Endodermal cell (in vitro differentiated cells): Measurements from ENCODE around the gene PDE7B. TPM values are rescaled to one million over a fixed set of nuclear protein-coding genes. Genes with fewer than 3 reads are reported as not detected.

ENCODE experiments used
- DNase-seq: peaks from one replicate; pipeline ENCODE4 v3.0.0-alpha.2; 2017
- H3K27ac ChIP-seq: 2 replicates; pipeline ENCODE4 v1.5.1; 2013; ENCODE audit warnings: mild to moderate bottlenecking, low read depth, low read length, moderate library complexity
- H3K27me3 ChIP-seq: 2 replicates; pipeline ENCODE4 v1.6.1; 2013; ENCODE audit warnings: mild to moderate bottlenecking, low read length, moderate library complexity; ENCODE audit not compliant: insufficient read depth, control insufficient read depth, poor library complexity, severe bottlenecking
- H3K36me3 ChIP-seq: 2 replicates; pipeline ENCODE4 v1.7.0; 2013; ENCODE audit warnings: mild to moderate bottlenecking, low read length, moderate library complexity; ENCODE audit not compliant: control insufficient read depth, insufficient read depth
- H3K4me1 ChIP-seq: one replicate; pipeline ENCODE4 v1.7.0; 2013; ENCODE audit warnings: low read length; ENCODE audit not compliant: control insufficient read depth, insufficient read depth
- H3K4me3 ChIP-seq: 2 replicates; pipeline ENCODE4 v1.5.1; 2013; ENCODE audit warnings: mild to moderate bottlenecking, low read length, moderate library complexity
- H3K9ac ChIP-seq: 2 replicates; pipeline ENCODE4 v1.6.1; 2013; ENCODE audit warnings: mild to moderate bottlenecking, low read length, moderate library complexity; ENCODE audit not compliant: poor library complexity, severe bottlenecking; ENCODE audit errors: extremely low read depth
- H3K9me3 ChIP-seq: 2 replicates; pipeline ENCODE4 v1.6.1; 2013; ENCODE audit warnings: mild to moderate bottlenecking, low read length, moderate library complexity; ENCODE audit not compliant: control insufficient read depth
- H3K27ac Mint-ChIP-seq: 2 replicates; pipeline ENCODE4 v1.8.0; 2020; ENCODE audit warnings: mixed read lengths
- H3K27me3 Mint-ChIP-seq: 2 replicates; pipeline ENCODE4 v1.8.0; 2021; ENCODE audit warnings: mild to moderate bottlenecking, mixed read lengths; ENCODE audit not compliant: insufficient read depth
- H3K36me3 Mint-ChIP-seq: 2 replicates; pipeline ENCODE4 v1.8.0; 2020; ENCODE audit warnings: low read depth, mixed read lengths
- H3K4me1 Mint-ChIP-seq: 2 replicates; pipeline ENCODE4 v1.8.0; 2020; ENCODE audit warnings: mixed read lengths
- H3K4me3 Mint-ChIP-seq: 2 replicates; pipeline ENCODE4 v1.8.0; 2020; ENCODE audit warnings: mild to moderate bottlenecking, moderate library complexity, mixed read lengths
- H3K9me3 Mint-ChIP-seq: 2 replicates; pipeline ENCODE4 v1.8.0; 2020; ENCODE audit warnings: mild to moderate bottlenecking, mixed read lengths
- WGBS, 2 experiments: methylation state at CpG; one replicate each; pipeline versions ENCODE4 v1.1.5 to v1.1.7; 2013; ENCODE audit warnings: missing lambda C conversion rate in 2 of 2, mixed read lengths in 1 of 2; ENCODE audit not compliant: insufficient coverage in 1 of 2, insufficient read length in 1 of 2; 5-methylcytosine and 5-hydroxymethylcytosine counted together
- total RNA-seq, 2 donors: library from RNA; stranded (reverse); fragmentation: NEBNext Ultra II Directional in 1 of 2; extraction: Animal tissue kit (Norgen Biotek cat#: 25700) in 1 of 2; gene quantifications; 2 replicates in 1 of 2; 3 replicates in 1 of 2; pipeline ENCODE4 v1.2.1, GENCODE V29; 2021
- TF ChIP-seq, protein P1 (sequence below): fragments of 200-600 bp; sonication (generic); conservative IDR thresholded peaks from 2 replicates; pipeline ENCODE4 v1.5.0; 2021; ENCODE audit warnings: antibody characterized with exemption, mild to moderate bottlenecking

PDE7B gene
- total RNA-seq, 2 donors from 2014 or later, result 0.26 TPM; not detected in 1

DNA sequence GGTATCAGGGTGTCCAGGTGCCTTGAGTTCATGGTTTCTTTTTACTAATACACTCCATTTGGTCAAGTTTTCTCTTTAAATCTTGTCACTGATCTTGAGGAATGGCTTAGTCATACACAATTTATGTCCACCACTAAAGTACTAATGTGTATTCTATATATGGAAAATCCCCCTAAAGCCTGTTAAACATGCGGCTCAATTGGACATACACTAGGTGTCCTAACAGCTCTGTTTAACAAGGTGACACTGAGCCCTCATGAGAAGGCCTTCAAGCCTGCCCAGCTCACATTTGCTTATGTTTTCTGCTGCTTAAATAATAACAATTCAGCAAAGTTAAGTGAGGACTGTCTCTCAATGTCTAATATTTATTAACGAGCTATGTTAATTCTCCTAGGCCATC, 31.5 kb downstream of the PDE7B start:
- DNase-seq, result no peak
- H3K36me3 Mint-ChIP-seq, result no peaks in the 10 kb centered on the region
- H3K27ac ChIP-seq, result no peak overlapping the region
- H3K4me1 Mint-ChIP-seq, result no peaks in the 10 kb centered on the region
- H3K36me3 ChIP-seq, result no peaks in the 10 kb centered on the region
- H3K4me3 Mint-ChIP-seq, result no peak overlapping the region
- TF ChIP-seq, protein P1, sequence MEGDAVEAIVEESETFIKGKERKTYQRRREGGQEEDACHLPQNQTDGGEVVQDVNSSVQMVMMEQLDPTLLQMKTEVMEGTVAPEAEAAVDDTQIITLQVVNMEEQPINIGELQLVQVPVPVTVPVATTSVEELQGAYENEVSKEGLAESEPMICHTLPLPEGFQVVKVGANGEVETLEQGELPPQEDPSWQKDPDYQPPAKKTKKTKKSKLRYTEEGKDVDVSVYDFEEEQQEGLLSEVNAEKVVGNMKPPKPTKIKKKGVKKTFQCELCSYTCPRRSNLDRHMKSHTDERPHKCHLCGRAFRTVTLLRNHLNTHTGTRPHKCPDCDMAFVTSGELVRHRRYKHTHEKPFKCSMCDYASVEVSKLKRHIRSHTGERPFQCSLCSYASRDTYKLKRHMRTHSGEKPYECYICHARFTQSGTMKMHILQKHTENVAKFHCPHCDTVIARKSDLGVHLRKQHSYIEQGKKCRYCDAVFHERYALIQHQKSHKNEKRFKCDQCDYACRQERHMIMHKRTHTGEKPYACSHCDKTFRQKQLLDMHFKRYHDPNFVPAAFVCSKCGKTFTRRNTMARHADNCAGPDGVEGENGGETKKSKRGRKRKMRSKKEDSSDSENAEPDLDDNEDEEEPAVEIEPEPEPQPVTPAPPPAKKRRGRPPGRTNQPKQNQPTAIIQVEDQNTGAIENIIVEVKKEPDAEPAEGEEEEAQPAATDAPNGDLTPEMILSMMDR, result no peak
- no peaks in the 10 kb centered on the region for H3K4me1 ChIP-seq
- 94 to 100% methylated on average over 1 to 2 of the region's 2 CpGs for WGBS, 2 experiments
- H3K9me3 Mint-ChIP-seq, result no peaks in the 10 kb centered on the region
- no peaks in the 10 kb centered on the region for H3K9me3 ChIP-seq
- no peak overlapping the region for H3K27ac Mint-ChIP-seq
- H3K27me3 Mint-ChIP-seq, result no peaks in the 10 kb centered on the region
- no peaks in the 10 kb centered on the region for H3K27me3 ChIP-seq
- no peak overlapping the region for H3K4me3 ChIP-seq
- no peak overlapping the region for H3K9ac ChIP-seq

DNA sequence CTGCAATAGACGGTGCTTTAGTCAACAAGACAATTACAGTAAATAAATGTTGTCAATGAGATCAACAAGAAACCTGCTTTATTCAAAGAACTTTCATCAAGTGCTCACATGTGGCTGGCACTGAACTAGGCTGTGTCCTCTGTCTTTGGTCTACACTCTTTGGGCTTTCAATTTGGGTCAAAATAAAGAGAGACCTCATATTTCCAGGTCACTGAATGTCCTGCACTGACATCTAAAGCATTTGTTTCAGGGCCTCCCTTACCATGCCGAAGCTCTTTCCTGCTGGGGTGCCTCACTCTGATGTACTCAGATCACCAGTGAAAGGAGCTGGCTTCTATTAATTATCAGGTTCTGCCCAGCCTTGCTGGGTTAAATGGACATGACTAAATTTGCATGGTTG, 32.0 kb downstream of the PDE7B start:
- no peaks in the 10 kb centered on the region for H3K27me3 ChIP-seq
- no peak for DNase-seq
- TF ChIP-seq, protein P1, result no peak
- H3K27me3 Mint-ChIP-seq, result no peaks in the 10 kb centered on the region
- H3K4me3 ChIP-seq, result no peak overlapping the region
- no peaks in the 10 kb centered on the region for H3K9me3 ChIP-seq
- H3K4me1 Mint-ChIP-seq, result no peaks in the 10 kb centered on the region
- H3K9ac ChIP-seq, result no peak overlapping the region
- H3K27ac Mint-ChIP-seq, result no peak overlapping the region
- H3K4me1 ChIP-seq, result no peaks in the 10 kb centered on the region
- 88% methylated on average over 2 of the region's 2 CpGs; no CpG with 5 or more reads in 1 of the 2 experiments for WGBS, 2 experiments
- no peaks in the 10 kb centered on the region for H3K36me3 ChIP-seq
- no peak overlapping the region for H3K27ac ChIP-seq
- no peaks in the 10 kb centered on the region for H3K9me3 Mint-ChIP-seq
- H3K36me3 Mint-ChIP-seq, result no peaks in the 10 kb centered on the region
- no peak overlapping the region for H3K4me3 Mint-ChIP-seq

DNA sequence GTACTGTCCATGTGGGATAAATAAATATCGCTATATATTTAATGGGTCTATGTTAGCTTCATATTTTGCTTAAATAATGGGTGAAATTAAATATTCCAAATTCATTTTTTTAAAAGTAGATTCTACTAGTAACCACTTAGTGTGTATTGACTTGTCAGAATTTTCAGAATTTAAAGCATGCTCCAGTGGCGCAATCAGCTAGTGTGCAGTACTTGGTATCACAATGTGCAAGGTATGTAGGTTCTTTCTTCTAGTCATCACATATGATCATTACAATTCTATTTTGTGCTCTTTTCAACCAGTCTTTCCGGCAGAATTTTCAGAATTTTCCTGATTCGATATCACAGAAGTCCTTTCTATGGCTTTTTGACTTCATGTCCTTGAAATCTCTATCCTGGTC, 32.6 kb downstream of the PDE7B start:
- Histone ChIP-seq H3K36me3 (no peaks in the 10 kb centered on the region), H3K4me1 (no peaks in the 10 kb centered on the region), H3K9ac (no peak overlapping the region), H3K27ac (no peak overlapping the region), H3K27me3 (no peaks in the 10 kb centered on the region), H3K9me3 (no peaks in the 10 kb centered on the region), H3K4me3 (no peak overlapping the region)
- WGBS, 2 experiments, result 88 to 98% methylated on average over 3 of the region's 4 CpGs
- no peak for DNase-seq
- TF ChIP-seq, protein P1, result no peak
- no peaks in the 10 kb centered on the region for H3K9me3 Mint-ChIP-seq
- no peaks in the 10 kb centered on the region for H3K4me1 Mint-ChIP-seq
- H3K27ac Mint-ChIP-seq, result no peak overlapping the region
- no peaks in the 10 kb centered on the region for H3K27me3 Mint-ChIP-seq
- H3K4me3 Mint-ChIP-seq, result no peak overlapping the region
- no peaks in the 10 kb centered on the region for H3K36me3 Mint-ChIP-seq
